MG63 (cell line): Measurements from ENCODE around the gene ADGRL3. TPM values are rescaled to one million over a fixed set of nuclear protein-coding genes. Genes with fewer than 3 reads are reported as not detected.

Experiments used
- DNase-seq: peaks from one replicate; pipeline ENCODE4 v3.0.0-alpha.2; 2020
- H3K27me3 ChIP-seq: fragments of 250-450 bp; sonication (Bioruptor Pico); 2 replicates; pipeline ENCODE4 v1.5.1; 2020; ENCODE audit warnings: mild to moderate bottlenecking, moderate library complexity
- H3K36me3 ChIP-seq: fragments of 250-450 bp; sonication (Bioruptor Pico); 2 replicates; pipeline ENCODE4 v1.5.1; 2020; ENCODE audit warnings: mild to moderate bottlenecking, moderate library complexity
- H3K4me3 ChIP-seq: fragments of 250-450 bp; sonication (Bioruptor Pico); 2 replicates; pipeline ENCODE4 v1.5.1; 2020; ENCODE audit warnings: mild to moderate bottlenecking, moderate library complexity
- H3K9me3 ChIP-seq: fragments of 250-450 bp; sonication (Bioruptor Pico); 2 replicates; pipeline ENCODE4 v1.5.1; 2020; ENCODE audit warnings: mild to moderate bottlenecking, moderate library complexity
- total RNA-seq: library from RNA; depleted of rRNA; stranded (reverse); fragments of >200 nt; shearing (Covaris generic); gene quantifications from 2 replicates; pipeline ENCODE4 v1.2.3, GENCODE V29; 2014; ENCODE audit warnings: low replicate concordance

The ADGRL3 gene
- total RNA-seq, 1 experiment from 2014 or later, result not detected

DNA sequence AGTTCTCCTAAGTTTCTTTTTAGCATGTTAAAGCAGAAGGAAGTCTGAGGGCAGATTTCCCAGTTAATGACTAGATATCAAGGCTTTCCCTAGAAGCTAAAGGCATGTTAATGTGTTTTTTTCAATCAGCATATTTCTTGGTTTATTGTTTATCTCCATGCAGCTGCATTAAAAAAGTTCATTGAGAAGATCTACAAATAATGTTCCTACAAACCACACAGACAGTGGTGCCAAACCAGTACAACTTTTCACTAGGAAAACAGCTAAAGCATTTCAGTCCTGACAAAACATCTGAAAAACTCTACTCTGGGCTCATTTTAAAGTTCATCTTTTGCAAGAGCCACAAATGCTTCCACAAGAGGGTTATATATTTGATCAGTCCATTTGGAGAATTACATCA is 320.0 kb downstream of the ADGRL3 start:
- Histone ChIP-seq H3K9me3 (no peaks in the 10 kb centered on the region), H3K27me3 (no peaks in the 10 kb centered on the region), H3K4me3 (no peak overlapping the region), H3K36me3 (no peaks in the 10 kb centered on the region)
- no peak for DNase-seq

- Histone ChIP-seq H3K4me3 (no peak overlapping the region), H3K27me3 (no peaks in the 10 kb centered on the region), H3K36me3 (no peaks in the 10 kb centered on the region), H3K9me3 (no peaks in the 10 kb centered on the region)
- peak; percentile 4 for DNase-seq
Observed at GRCh38 chr4:61520681-61521160, 320.6 kb downstream of the ADGRL3 start.

GRCh38 chr4:61521451-61521850 is 321.3 kb downstream of the ADGRL3 start:
- Histone ChIP-seq H3K9me3 (no peaks in the 10 kb centered on the region), H3K4me3 (no peak overlapping the region), H3K36me3 (no peaks in the 10 kb centered on the region), H3K27me3 (no peaks in the 10 kb centered on the region)
- DNase-seq, result no peak

GRCh38 chr4:61522312-61522711 is 322.2 kb downstream of the ADGRL3 start:
- Histone ChIP-seq H3K27me3 (no peaks in the 10 kb centered on the region), H3K9me3 (no peaks in the 10 kb centered on the region), H3K4me3 (no peak overlapping the region), H3K36me3 (no peaks in the 10 kb centered on the region)
- DNase-seq, result no peak

DNA sequence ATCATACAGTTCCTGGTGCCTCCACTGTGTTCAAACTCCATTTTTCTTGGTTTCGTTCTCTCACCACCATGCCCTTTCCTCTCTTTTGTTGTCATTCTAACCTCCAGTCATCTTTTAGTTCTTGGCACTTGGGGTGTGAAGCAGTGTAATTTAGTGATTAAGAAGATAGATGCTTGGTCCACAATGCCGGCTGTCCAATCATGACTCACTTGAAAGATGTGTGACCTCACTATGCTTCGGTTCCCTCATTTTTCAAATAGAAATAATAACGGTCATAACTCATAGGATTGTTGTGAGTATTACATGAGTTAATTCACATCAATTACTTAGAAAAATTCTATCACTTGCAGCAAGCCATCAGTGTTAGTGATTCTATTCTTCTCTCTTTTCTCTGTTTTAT is 327.8 kb downstream of the ADGRL3 start:
- H3K36me3 ChIP-seq, result no peaks in the 10 kb centered on the region
- no peaks in the 10 kb centered on the region for H3K9me3 ChIP-seq
- DNase-seq, result no peak
- no peaks in the 10 kb centered on the region for H3K27me3 ChIP-seq
- no peak overlapping the region for H3K4me3 ChIP-seq

- Histone ChIP-seq H3K36me3 (no peaks in the 10 kb centered on the region), H3K27me3 (no peaks in the 10 kb centered on the region), H3K4me3 (no peak overlapping the region), H3K9me3 (no peaks in the 10 kb centered on the region)
- no peak for DNase-seq
Observed at GRCh38 chr4:61528595-61528994, 328.5 kb downstream of the ADGRL3 start.

- H3K9me3 ChIP-seq, result no peaks in the 10 kb centered on the region
- DNase-seq, result no peak
- H3K4me3 ChIP-seq, result no peak overlapping the region
- no peaks in the 10 kb centered on the region for H3K27me3 ChIP-seq
- H3K36me3 ChIP-seq, result no peaks in the 10 kb centered on the region
Observed at GRCh38 chr4:61531188-61531587, 331.1 kb downstream of the ADGRL3 start.

DNA sequence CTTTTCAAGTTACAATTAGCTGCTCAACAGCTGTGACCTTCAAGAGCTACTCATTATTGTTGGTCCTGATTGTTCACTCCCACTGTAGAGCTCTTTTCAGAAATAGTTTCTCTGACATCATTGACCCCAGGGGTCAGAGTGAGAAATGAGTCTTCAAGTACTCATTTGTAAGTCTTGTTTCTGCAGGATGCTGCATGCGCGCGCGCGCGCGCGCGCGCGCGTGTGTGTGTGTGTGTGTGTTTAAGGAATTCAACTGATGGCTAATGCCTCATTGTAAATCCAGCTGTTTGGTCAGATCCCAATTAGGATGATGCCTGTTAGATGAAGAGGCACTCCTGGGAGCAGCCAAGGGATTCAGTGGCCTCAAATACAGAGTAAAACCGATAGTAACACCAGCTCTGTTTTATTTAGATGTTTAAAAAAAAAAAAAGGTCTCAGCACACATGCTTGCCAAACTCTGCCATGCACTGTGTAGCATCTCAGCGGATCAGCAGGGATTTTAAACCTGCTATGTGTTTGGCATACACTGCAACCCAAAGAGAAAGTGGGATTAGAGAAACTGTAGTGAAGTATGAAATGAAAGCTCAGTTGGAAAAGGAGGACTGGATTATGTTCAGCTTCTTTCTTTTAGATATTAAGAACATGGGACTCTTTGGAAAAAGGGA is 332.3 kb downstream of the ADGRL3 start:
- no peak for DNase-seq
- no peaks in the 10 kb centered on the region for H3K27me3 ChIP-seq
- no peak overlapping the region for H3K4me3 ChIP-seq
- H3K9me3 ChIP-seq, result no peaks in the 10 kb centered on the region
- no peaks in the 10 kb centered on the region for H3K36me3 ChIP-seq

- Histone ChIP-seq H3K4me3 (no peak overlapping the region), H3K36me3 (no peaks in the 10 kb centered on the region), H3K9me3 (no peaks in the 10 kb centered on the region), H3K27me3 (no peaks in the 10 kb centered on the region)
- DNase-seq, result no peak
Observed at GRCh38 chr4:61533140-61533539, 333.0 kb downstream of the ADGRL3 start.

DNA sequence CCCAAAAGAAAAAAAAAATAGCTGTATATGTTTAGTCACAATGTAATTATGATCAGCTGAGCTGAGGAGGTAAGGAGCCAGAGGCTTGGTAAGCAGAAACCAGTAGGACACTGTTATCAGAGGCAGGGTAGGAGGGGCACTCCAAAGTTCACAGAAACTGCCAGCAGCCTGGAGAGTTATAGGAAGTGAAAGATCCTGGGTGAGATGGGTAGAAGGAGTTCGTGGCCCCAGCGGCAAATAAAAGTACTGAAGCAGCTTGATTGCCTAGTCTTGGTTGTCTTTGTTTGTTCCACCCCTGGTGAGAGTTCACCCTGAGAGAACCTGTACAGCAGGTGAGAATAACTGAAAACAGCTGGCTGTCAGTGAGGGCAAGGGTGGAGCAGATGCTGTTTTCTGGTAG is 340.8 kb downstream of the ADGRL3 start:
- Histone ChIP-seq H3K36me3 (no peaks in the 10 kb centered on the region), H3K9me3 (no peaks in the 10 kb centered on the region), H3K4me3 (no peak overlapping the region), H3K27me3 (no peaks in the 10 kb centered on the region)
- no peak for DNase-seq

DNA sequence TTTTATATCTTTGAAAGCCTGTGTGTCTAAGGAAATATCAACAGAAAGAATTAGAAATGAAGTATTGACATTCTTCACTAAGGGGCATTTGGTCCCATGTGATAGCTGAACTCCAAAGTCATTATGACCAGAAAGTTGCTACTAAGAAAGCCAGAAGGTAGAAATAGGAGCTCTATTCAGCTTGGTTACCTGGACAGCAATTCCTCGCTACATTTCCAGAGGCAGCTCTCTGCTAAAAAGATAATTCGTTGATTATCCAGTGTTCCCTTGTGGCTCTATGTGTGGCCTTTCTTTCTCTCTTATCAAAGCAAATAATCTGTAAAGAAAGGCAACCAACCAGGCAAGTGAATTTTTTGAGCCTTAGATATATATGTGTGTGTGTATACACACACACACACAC is 341.3 kb downstream of the ADGRL3 start:
- Histone ChIP-seq H3K36me3 (no peaks in the 10 kb centered on the region), H3K9me3 (no peaks in the 10 kb centered on the region), H3K27me3 (no peaks in the 10 kb centered on the region), H3K4me3 (no peak overlapping the region)
- no peak for DNase-seq

GRCh38 chr4:61543976-61544375 is 343.9 kb downstream of the ADGRL3 start:
- Histone ChIP-seq H3K4me3 (no peak overlapping the region), H3K36me3 (no peaks in the 10 kb centered on the region), H3K9me3 (no peaks in the 10 kb centered on the region), H3K27me3 (no peaks in the 10 kb centered on the region)
- no peak for DNase-seq

GRCh38 chr4:61545902-61546480 is 345.9 kb downstream of the ADGRL3 start:
- no peak for DNase-seq
- no peak overlapping the region for H3K4me3 ChIP-seq
- H3K36me3 ChIP-seq, result no peaks in the 10 kb centered on the region
- H3K9me3 ChIP-seq, result no peaks in the 10 kb centered on the region
- no peaks in the 10 kb centered on the region for H3K27me3 ChIP-seq

GRCh38 chr4:61549336-61549735 is 349.2 kb downstream of the ADGRL3 start:
- no peaks in the 10 kb centered on the region for H3K9me3 ChIP-seq
- no peak for DNase-seq
- H3K27me3 ChIP-seq, result no peaks in the 10 kb centered on the region
- H3K4me3 ChIP-seq, result no peak overlapping the region
- no peaks in the 10 kb centered on the region for H3K36me3 ChIP-seq

DNA sequence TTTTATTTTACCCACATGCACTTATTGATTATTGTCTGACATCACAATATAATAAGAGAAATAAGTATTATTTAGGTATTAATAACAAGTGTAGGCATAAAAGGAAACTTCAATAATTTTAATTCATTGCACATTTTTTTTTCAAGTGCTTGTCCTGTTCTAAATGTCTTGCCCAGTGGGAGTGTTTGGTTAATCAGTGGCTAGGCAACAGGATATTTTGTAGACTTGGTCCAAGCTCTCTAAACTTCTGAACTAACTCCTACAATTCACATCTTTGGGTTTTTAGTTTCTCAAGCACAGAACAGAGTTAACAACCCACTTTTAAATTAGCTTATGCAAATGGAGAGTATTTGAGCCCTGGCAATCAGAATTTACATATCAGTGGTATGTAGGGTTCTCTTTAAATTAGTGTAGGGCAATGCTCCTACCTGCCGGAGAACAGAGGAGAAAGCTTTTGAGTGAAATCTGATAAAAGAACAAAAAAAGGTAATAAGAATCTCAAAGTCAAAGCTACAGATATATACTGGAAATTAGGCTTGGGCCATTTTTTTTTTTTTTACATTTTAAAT is 353.5 kb downstream of the ADGRL3 start:
- Histone ChIP-seq H3K9me3 (no peaks in the 10 kb centered on the region), H3K4me3 (no peak overlapping the region), H3K27me3 (no peaks in the 10 kb centered on the region), H3K36me3 (no peaks in the 10 kb centered on the region)
- DNase-seq, result no peak

DNA sequence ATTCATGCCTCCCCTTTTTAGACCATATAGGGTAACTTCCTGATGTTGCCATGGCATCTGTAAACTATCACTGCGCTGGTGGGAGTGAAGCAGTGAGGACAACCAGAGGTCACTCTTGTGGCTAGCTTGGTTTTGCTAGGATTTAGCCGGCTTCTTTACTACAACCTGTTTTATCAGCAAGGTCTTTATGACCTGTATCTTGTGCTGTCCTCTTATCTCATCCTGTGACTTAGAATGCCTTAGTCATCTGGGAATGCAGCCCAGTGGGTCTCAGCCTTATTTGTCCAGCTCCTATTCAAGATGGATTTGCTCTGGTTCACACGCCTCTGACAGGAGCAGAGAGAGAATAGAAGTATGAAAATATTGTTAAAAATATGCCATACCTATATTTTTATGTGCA is 355.7 kb downstream of the ADGRL3 start:
- Histone ChIP-seq H3K27me3 (no peaks in the 10 kb centered on the region), H3K9me3 (no peaks in the 10 kb centered on the region), H3K36me3 (no peaks in the 10 kb centered on the region), H3K4me3 (no peak overlapping the region)
- no peak for DNase-seq

DNA sequence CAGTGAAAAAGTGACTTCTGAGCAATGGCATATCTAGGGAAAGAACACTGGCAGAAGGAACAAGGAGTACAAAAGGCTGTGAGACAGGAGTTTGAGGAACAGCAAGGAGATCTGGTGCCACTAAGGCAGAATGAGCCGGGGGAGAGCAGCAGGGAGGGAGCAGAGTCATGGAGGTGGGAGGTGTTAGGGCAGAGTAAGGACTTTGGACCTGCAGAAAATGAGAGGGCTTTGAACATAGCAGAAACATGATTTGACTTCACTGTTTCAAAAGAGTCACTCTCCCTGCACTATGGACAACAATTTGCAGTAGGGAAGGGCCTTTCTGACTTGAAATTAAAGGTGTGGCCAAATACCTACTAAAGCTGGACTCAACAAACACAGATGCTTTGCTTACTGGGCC is 356.2 kb downstream of the ADGRL3 start:
- Histone ChIP-seq H3K4me3 (no peak overlapping the region), H3K27me3 (no peaks in the 10 kb centered on the region), H3K36me3 (no peaks in the 10 kb centered on the region), H3K9me3 (no peaks in the 10 kb centered on the region)
- no peak for DNase-seq

- Histone ChIP-seq H3K9me3 (no peaks in the 10 kb centered on the region), H3K4me3 (no peak overlapping the region), H3K36me3 (no peaks in the 10 kb centered on the region), H3K27me3 (no peaks in the 10 kb centered on the region)
- no peak for DNase-seq
Observed at GRCh38 chr4:61559396-61559795, 359.3 kb downstream of the ADGRL3 start.
